ENCODE results near the gene TNRC6A. TPM values are rescaled to one million over a fixed set of nuclear protein-coding genes. Genes with fewer than 3 reads are reported as not detected.

TNRC6A gene
- total RNA-seq, 1 donor from 2014 or later, result 92.5 TPM

GRCh38 chr16:24686678-24687077 lies 42.8 kb upstream of the TNRC6A start:
- Mint-ChIP-seq H3K27ac (peak overlapping the region; percentile 97), H3K9me3 (ENCODE audit: low read depth) (no peaks in the 10 kb centered on the region), H3K36me3 (ENCODE audit: insufficient read depth) (no peaks in the 10 kb centered on the region), H3K4me1 (ENCODE audit: low read depth) (peaks cover 19% of the 10 kb centered on the region), H3K4me3 (ENCODE audit: low read depth) (no peak overlapping the region), H3K27me3 (no peaks in the 10 kb centered on the region)
- no peak for DNase-seq (ENCODE audit: low spot score, unreplicated experiment)
- no peak for TF ChIP-seq CTCF (IDR thresholded peaks at IDR 0.05; ENCODE audit: unreplicated experiment)

GRCh38 chr16:24688359-24688758 lies 41.1 kb upstream of the TNRC6A start:
- Mint-ChIP-seq H3K4me1 (ENCODE audit: low read depth) (peaks cover 16% of the 10 kb centered on the region), H3K4me3 (ENCODE audit: low read depth) (no peak overlapping the region), H3K9me3 (ENCODE audit: low read depth) (no peaks in the 10 kb centered on the region), H3K27me3 (no peaks in the 10 kb centered on the region), H3K27ac (no peak overlapping the region), H3K36me3 (ENCODE audit: insufficient read depth) (no peaks in the 10 kb centered on the region)
- no peak for DNase-seq (ENCODE audit: low spot score, unreplicated experiment)
- TF ChIP-seq CTCF (IDR thresholded peaks at IDR 0.05; ENCODE audit: unreplicated experiment), result no peak

- no peak overlapping the region for H3K27ac Mint-ChIP-seq
Measured at GRCh38 chr16:24689128-24689527, 40.3 kb upstream of the TNRC6A start.

GRCh38 chr16:24692854-24693253 lies 36.6 kb upstream of the TNRC6A start:
- H3K4me3 Mint-ChIP-seq (ENCODE audit: low read depth), result no peak overlapping the region
- DNase-seq (ENCODE audit: low spot score, unreplicated experiment), result no peak
- TF ChIP-seq CTCF (IDR thresholded peaks at IDR 0.05; ENCODE audit: unreplicated experiment), result no peak
- no peaks in the 10 kb centered on the region for H3K36me3 Mint-ChIP-seq (ENCODE audit: insufficient read depth)
- no peak overlapping the region for H3K27ac Mint-ChIP-seq
- no peaks in the 10 kb centered on the region for H3K4me1 Mint-ChIP-seq (ENCODE audit: low read depth)
- H3K27me3 Mint-ChIP-seq, result no peaks in the 10 kb centered on the region
- no peaks in the 10 kb centered on the region for H3K9me3 Mint-ChIP-seq (ENCODE audit: low read depth)

More at GRCh38 chr16:24689128-24689527, 40.3 kb upstream of the TNRC6A start:
- Mint-ChIP-seq H3K9me3 (ENCODE audit: low read depth) (no peaks in the 10 kb centered on the region), H3K4me3 (ENCODE audit: low read depth) (no peak overlapping the region), H3K36me3 (ENCODE audit: insufficient read depth) (no peaks in the 10 kb centered on the region), H3K27me3 (no peaks in the 10 kb centered on the region), H3K4me1 (ENCODE audit: low read depth) (peaks cover 16% of the 10 kb centered on the region)
- peak; percentile 69 for TF ChIP-seq CTCF (IDR thresholded peaks at IDR 0.05; ENCODE audit: unreplicated experiment)
- DNase-seq (ENCODE audit: low spot score, unreplicated experiment), result no peak

- no peak for TF ChIP-seq CTCF (IDR thresholded peaks at IDR 0.05; ENCODE audit: unreplicated experiment)
- no peaks in the 10 kb centered on the region for H3K4me1 Mint-ChIP-seq (ENCODE audit: low read depth)
- H3K36me3 Mint-ChIP-seq (ENCODE audit: insufficient read depth), result no peaks in the 10 kb centered on the region
- no peaks in the 10 kb centered on the region for H3K27me3 Mint-ChIP-seq
- H3K27ac Mint-ChIP-seq, result no peak overlapping the region
- H3K4me3 Mint-ChIP-seq (ENCODE audit: low read depth), result no peak overlapping the region
- no peak for DNase-seq (ENCODE audit: low spot score, unreplicated experiment)
- no peaks in the 10 kb centered on the region for H3K9me3 Mint-ChIP-seq (ENCODE audit: low read depth)
Measured at GRCh38 chr16:24694931-24695330, 34.5 kb upstream of the TNRC6A start.

All from progenitor cell of endocrine pancreas (in vitro differentiated cells).